GM18951 (cell line): ENCODE results near the gene ENHO.

ENCODE experiments used
- POLR2A ChIP-seq: IDR thresholded peaks from 4 replicates; pipeline ENCODE4 v1.6.1; 2011; ENCODE audit warnings: mild to moderate bottlenecking; ENCODE audit not compliant: insufficient read length, insufficient read depth; ENCODE audit errors: extremely low read depth
- in situ Hi-C: fragments of 300-500 bp; cut with MboI; formaldehyde crosslinking; loops from one replicate; pipeline ENCODE4 v1.12.0; 2022; ENCODE audit warnings: low sequenced_read_pairs, mixed read lengths, inconsistent platforms; ENCODE audit not compliant: unreplicated experiment

ENHO gene

DNA sequence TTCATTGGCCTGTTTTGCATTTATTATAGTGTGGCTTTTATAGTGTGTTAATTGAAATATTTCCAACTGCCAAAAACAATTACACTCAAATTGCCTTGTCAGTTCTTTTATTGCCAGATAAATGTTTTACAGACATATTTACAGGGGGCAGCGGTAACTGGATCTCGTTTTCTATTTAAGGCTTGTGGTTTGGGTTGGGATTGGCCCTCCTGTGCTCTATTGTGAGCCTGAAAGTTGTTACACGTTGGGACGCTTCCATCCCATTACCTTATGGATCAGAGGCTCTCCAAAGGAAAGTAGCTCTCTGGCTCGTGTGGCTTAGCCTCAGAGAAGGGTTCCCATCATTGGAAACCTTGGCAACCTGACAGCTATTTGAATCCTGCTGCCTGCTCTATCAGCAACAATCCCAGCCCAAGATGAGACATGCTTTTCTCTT lies 43.3 kb downstream of the ENHO start:
- in situ Hi-C loops = no loop called here
- TF ChIP-seq POLR2A = no peak

DNA sequence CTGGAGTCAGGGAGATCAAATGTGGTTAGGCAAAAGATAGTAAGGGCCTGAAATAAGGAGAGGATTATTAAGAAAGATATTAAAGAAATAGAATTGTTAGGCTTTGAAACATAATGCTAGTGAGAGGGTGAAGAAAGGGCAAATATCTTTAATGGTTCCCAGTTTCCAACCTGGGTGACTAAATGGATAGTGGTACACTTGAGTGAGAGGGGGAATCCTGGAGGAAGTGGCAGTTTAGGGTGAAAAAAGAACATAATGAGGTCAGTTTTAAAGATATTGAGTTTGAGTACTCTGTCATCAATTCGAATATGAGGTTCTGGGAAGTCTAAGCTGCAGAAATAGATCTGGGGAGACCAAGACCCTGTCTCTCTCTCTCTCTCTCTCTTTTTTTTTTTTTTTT lies 45.2 kb downstream of the ENHO start:
- no peak for TF ChIP-seq POLR2A
- in situ Hi-C loops = no loop called here

DNA sequence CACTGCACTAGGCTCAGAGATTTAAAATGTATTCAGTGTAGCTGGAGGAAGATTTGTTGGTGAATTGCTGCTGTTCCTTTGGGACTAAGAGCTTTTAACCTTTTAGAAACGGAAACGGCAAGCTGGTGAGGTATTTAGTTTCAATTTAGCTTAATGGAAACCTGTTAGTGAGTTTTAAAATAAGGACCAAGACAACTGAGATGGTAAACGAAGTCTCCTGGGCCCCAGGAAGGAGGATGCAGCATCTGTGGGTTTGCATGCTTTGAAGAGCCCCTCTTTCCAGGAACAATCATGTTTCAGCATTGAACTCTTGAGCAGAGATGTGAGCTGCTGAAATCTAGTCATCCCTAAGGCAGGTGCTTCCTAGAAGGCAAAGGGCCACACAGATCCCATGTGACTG lies 47.7 kb downstream of the ENHO start:
- no peak for TF ChIP-seq POLR2A
- in situ Hi-C loops = no loop called here
